COLO668 (cell line): ENCODE data around the gene BST2.

ENCODE experiments used
- DNase-seq: peaks from one replicate; lab custom pipeline; 2025; ENCODE audit not compliant: unreplicated experiment; lab: John Stamatoyannopoulos, UW

Gene BST2, protein sequence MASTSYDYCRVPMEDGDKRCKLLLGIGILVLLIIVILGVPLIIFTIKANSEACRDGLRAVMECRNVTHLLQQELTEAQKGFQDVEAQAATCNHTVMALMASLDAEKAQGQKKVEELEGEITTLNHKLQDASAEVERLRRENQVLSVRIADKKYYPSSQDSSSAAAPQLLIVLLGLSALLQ

DNA sequence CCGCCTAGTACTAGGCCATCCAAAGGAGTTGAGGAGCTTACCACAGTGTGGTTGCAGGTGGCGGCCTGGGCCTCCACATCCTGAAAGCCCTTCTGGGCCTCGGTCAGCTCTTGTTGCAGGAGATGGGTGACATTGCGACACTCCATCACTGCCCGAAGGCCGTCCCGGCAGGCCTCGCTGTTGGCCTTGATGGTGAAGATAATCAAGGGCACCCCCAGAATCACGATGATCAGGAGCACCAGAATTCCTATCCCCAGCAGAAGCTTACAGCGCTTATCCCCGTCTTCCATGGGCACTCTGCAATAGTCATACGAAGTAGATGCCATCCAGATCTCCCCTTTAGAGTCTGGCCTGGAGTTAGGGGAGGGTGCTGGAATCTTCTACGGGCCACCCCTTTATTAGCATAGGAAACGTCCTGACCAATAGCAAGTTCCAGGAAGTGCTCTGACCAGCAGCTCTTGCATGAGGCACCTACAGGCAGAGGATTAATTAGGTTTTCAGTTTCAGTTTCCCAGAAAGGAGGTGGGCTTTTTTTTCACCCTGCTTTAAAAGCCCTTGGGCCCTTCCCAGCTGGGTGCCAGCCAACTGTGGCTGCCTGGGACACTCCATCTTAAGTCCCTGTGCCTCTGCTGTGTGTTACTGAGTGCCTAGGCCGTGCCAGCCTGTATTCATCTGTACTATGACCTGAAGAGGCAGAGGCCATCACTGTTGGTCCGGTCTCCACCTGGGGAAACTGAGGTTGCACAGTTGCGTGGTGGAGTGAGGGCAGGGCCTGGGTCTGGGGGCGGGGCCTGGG is at the start of gene BST2:
BST2 (minus strand) TSS at position 381 of the 796 bp plus-strand sequence; CDS start at position 326, 55 bp downstream.
- DNase-seq, result no peak

DNA sequence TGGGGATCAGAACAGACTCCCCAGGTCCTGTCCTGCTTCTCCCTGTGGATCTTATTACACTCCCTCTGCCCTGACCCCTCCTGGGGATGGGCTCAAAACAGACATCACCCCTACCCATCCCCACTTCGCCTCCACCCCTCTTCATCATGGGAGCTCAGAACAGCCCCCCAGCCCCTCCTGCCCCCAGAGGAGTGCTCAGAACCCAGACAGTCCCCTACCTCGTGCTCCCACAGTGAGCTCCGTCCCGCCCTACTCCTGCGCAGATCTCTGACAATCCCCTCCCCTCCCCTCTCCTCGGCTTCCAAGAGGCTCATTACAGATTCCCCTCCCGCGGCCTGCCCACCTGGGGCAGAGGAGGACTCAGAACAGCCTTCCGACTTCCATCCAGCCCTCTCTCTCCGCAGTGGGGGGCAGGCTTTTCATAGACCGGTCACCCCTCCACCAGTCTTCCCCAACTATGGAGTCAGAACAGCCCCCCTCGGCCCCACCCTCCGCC is 49.2 kb upstream of the BST2 start:
- DNase-seq, result no peak

DNA sequence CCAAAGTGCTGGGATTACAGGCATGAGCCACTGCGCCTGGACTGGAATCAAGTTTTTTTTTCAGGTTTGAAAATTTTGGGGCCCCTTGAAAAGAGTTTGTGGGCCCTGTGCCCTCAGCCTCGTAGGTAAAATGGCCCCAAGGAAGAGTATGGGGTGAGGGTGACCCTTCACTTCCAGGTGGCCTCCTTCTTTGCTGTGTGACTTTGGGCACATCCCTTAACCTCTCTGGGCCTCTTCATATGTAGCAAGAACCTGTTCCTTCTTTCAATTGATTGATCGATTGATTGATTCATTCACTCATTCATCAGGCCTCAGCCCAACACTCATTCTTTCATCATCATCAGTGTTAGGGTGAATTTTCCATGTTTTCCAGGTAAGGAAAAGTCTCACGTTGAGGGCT is 46.4 kb upstream of the BST2 start:
- no peak for DNase-seq

DNA sequence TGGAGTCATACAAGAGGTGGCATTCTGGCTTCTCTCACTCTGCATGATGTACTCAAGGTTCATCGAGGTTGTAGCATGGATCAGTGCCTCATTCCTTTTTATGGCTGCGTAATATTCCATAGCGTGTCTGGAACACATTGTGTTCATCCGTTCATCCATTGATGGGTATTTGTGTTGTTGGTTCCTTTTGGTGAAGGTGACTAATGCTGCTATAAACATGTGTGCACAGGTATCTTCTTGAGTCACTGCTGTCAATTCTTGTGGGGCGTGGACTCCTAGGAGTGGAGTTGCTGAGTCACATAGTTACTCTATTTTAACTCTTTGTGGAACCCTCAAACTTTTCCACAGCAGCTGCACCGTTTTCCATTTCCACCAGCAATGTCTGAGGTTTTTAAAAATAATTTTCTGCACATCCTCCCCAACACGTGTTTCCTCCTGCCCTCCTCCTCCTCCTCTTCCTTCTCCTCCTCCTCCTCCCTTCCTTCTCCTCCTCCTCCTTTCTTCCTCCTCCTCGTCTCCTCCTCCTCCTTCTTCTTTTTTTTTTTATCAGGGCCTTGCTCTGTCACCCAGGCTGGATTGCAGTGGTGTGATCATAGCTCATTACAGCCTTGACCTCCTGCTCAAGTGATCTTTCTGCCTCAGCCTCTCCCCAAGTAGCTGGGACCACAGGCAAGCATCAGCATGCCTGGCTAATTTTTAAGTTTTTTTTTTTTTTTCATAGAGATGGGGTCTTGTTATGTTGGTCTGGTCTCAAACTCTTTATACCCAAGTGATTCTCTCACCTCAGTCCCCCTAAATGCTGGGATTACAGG is 45.0 kb upstream of the BST2 start:
- no peak for DNase-seq

DNA sequence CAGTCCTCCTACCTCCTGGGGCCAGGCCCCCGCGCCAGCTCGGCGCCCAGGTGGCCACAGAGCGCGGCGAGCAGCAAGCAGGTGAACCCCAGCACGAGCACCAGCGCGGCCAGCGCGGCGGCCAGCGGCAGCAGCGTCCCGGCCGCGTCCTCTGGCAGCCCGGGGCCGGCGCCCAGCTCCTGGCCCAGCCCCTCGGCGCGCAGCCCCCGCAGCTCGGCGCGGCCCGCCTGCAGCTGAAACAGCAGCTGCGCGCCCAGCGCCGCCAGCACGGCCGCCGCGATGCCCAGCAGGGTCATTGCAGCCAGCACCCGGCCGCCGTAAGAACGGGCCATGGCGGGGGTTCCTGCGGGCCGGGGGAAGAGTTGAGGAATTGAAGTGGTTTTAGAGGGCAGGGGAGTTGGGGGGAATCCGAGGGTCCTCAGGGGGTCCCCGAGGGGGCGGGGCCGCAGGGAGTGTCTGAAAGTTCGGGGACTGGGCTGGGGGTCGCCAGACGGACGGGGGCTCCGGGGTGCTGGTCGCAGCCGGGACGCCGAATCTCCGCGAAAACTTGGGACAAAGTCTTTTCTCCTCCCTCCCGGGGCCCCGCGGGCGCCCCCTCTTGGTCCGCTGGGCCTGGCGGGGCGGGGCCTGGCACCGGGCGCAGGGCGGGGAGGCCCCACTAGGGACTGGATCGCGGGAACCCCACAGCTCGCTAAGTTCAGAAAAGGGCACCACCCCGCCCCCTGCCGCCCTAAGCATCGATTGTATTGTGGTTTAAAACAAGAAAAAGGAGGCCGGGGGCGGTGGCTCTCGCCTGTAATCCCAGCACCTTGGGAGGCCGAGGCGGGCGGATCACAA is 42.9 kb upstream of the BST2 start, which contains the start of gene TMEM221:
TMEM221 (minus strand) TSS at position 538 of the 837 bp plus-strand sequence; CDS start at position 332, 206 bp downstream.
- peak; percentile 23 for DNase-seq

DNA sequence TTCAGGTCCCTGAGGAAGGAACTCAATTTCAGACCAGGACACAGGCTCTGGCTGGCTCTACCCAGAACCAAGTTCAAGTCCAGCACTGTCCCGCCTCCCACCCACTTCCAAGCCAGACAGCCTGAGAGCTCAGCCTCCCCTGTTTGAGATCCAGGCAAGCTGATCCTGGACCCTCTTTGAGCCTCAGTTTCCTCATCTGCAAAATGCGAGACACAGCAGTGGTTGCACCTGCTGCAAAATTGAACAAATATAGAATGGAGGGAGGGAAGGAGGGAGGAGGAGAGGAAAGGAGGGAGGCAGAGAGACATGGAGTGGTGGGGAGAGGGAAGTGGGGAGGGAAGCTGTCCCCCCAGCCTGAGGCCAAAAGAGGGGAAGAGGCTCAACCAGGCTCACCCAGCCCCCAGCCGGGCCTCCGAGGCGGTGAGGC is 42.3 kb upstream of the BST2 start:
- no peak for DNase-seq

DNA sequence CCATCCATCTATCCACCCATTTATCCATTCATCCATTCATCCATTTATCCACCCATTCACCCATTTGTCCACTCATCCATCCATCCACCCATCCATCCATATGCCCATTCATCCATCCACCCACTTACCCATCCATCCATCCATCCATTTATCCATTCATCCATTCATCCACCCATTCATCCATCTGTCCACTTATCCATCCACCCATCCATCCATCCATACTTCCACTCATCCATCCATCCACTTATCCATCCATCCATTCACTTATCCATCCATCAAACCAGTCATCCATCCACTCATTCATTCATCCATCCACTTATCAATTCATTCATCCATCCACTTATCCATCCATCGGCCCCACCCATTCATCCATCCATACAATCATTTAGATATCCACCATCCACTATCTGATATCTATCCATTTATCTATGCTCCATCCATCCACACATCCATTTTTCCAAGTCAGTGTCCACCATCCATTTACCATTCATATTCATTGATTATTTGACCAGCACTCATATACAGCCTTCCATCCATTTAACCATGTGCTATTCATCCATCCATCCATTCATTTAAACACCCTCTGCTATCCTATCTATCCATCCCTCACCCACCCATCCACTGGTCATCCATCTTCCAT is 40.2 kb upstream of the BST2 start:
- no peak for DNase-seq

DNA sequence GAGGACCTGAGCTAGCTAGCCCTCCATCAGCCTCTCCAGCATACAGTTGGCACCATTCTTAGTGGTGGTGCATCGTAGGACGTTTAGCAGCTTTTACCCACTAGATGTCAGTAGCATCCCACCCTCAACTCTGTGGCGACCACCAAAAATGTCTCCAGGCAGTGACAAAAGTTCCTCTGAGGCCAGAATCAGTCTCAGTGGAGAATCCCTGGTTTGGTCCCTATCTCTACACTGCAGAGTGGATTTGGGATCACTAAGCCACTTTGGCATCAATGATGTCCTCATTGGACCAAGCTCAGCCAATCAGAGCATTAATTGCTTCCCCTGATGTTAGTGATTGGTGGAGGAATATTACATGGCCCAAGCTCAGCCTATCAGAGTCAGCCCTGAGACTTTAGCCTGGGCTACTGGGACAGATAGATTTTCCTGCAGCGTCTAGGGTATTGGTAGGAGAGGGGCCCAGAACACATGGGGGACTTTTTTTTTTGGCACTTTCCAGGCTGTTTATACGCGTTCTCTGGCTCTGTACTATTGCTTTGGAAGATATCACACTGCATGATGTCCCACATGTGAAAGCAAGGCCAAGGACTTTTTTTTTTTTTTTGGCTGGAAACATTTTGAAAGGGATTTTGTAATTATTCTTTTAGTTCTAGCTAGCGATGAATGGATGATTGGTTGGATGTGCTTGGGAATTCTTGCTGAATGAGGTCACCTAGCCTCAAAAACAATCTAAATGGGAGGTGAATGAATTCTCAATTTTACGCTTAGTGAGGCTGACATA is 36.0 kb upstream of the BST2 start:
- no peak for DNase-seq

DNA sequence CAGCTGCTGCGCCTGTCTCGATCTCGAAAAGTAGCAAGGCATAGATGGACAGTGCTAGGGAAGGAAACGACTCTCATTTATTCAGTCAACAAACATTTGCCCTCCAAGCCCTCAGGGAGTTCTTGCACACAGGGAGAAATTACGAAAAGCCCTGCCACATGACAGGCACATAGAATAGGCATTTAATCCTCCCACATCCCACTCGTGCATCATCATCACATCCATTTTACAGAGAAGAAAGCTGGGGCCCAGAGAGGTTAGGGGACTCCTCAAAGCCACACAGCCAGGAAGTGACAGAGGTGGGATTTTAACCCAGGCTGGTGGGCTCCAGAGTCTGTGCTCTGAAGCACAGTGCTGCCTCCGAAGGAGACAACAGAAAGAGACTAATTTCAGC is 31.4 kb upstream of the BST2 start:
- DNase-seq, result no peak

DNA sequence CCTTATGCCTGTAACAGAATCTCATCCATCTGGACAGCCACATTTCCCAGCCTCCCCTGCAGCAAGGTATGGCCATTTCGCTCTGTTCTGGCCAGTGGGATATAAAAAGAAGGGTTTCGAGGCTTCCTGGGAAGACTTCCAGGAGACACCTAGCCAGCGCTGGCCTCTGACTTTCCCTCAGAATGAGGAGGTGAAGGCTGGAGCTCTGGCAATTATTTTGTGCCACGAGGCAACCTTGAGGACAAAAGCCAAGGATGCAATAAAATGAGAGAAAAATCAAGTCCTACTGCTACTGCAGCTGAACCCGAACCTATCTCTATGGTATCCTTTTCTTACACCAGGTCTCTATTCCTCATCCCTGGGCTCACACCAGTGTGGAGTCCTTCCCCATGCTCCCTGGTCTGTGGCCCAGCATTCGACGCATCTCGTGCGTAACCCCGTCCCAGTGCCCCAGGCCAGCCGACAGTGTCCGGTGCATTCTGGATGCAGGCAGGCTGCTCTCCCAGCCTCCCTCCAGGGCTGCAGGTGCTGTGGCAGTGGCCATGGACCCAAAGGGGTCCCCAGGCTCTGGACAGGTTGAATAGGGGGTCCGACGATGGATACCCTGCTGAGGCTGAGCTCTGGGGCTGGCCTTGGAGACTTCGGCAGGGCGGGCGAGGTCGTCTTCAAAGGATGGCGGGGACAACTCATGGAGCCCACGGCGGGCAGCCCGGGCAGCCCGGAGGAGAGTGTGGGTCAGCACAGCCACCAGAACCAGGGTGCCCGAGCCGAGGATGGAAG is 30.9 kb upstream of the BST2 start:
- no peak for DNase-seq

DNA sequence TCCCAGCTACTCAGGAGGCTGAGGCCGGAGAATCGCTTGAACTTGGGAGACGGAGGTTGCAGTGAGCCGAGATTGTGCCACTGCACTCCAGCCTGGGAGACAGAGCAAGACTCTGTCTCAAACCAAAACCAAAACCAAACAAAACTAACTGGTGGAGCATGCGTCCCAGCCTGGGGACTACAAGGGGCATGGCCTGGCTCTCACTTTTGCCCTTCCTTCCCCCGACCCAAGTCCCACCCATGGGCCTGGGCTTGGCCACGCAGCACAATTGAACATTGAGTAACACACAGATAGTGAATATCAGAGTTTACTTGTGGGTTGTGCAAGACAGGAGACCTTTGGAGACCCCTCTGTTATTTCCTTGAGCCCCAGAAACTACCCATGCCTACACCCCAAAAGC is 29.8 kb upstream of the BST2 start:
- DNase-seq, result no peak

DNA sequence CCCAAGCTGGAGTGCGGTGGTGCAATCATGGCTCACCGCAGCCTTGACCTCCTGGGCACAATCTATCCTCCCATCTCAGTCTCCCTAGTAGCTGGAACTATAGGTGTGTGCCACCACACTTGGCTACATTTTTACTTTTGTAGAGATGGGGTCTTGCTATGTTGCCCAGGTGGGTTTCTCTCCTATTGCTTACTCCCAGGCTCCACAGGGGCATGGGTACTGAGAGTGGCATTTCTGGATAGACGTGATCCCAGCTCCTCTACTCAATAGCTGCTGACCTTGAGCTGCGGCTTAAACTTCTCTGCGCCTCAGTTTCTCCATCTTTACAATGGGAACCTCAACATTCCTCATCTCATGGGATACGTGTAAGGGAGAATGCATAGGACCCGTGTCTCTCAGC is 26.0 kb upstream of the BST2 start:
- DNase-seq, result no peak

DNA sequence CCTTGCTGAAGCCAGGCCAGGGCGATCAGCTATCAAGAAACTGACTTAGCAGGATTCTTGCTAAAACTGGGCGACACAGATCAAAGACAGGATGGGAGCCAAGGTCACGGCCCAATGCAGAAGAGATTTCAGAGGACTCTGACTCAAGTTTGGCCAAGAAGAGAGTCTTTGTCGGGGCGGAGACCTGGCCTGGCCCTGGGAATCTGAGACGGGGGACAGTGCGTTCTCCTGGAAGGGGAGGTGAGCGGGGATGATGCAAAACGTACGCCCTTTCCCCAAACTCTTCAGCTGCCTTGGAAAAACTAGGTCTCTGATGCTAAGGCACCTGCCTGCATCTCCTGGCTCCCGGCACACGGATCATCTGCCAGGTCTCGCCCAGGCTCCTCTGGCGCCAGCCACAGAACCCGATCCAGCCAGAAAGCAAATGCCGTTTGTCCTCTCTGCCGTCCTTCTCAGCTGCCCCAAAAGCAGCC is 24.2 kb upstream of the BST2 start:
- DNase-seq, result no peak

DNA sequence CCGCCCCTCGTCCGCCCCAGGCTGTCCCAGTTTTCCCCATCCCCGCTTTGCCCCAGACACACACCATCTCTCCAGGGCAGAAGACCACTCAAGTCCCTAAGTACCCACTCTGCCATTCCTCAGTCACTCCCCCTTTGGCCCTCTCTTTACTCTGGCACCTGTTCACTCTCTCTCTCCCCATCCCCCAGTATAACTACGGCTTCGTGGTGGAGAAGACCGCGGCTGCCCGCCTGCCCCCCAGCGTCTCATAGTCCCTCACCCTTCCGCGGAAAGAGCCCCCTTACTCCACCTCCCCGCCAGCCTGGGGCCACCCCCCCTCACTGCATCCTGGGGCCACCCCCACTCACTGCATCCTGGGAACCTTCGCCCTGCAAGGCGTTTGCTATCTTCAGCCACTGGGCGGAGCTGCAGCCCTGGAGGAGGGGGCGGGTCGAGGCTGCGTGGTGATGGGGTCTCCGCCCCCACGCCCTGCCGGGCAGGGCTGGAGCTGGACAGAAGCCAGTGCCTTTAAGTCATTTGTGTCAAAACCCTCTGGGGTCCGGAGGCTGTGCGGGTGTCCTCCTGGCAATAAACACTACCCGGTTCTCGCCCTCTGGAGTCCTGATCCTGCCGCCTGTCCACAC is 19.4 kb upstream of the BST2 start:
- peak; percentile 9 for DNase-seq

DNA sequence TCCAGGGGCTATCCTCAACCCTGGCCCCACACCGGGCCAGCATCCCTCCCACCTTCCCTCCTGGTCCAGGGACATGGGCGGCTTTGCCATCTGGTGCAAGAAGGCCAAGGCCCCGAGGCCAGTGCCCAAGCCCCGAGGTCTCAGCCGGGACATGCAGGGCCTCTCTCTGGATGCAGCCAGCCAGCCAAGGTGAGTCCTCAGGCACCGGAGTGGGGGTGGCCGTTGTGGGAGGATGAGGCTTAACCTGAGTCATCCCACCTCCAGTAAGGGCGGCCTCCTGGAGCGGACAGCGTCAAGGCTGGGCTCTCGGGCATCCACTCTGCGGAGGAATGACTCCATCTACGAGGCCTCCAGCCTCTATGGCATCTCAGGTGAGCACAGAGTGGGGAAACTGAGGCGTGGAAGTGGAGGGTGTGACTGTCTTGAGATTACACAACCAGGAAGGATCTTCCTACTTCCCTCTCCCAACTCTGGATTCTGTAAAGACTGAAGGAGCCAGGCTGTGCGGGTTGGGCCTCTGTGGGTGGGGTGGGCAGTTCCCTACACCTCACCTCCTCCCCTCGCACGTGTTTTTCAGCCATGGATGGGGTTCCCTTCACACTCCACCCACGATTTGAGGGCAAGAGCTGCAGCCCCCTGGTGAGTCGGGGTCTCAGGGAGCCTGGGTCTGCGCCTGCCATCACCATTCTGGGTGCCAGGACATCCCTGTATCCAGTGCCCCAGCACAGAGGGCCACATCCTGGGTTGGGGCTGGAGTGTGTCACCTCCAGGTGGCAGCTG is 18.2 kb upstream of the BST2 start:
- DNase-seq, result no peak

DNA sequence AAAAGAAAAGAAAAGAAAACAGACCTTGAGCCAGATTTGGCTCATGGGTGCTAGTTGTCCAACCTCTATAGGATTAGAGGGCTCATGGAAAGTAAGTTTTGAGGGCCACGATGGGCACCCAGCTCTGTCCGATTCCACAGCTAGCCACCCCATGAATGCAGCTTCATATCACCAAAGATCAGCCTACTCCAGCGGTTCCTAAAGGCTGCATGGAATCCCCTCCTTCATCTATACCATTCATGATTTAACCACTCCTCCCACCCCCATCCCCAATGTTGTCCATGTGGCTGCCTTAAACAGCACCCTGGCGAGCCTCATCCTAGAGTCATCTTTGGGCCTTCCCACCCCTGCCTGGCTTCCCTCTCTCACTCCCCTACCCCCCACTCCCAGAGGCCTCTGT is 16.5 kb upstream of the BST2 start:
- no peak for DNase-seq

DNA sequence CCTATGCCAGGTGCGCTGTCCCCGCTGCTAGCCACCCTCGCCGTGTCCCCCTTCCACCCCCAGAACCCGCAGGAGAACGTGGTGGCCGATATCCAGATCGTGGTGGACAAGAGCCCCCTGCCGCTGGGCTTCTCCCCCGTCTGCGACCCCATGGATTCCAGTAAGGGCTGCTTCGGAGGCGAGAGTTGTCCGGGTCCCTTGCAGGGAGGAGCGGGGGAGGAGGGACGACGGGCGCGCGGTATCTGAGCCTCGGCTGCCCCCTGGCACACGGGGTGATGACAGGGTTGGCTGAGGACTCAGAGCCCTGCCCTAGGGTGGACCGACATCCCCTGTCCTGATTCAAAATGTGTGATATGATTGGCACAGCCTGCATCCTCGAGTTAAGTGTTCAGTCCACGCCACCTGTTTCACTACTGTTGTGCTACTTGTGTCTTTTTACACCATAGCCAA is 15.1 kb upstream of the BST2 start:
- peak; percentile 28 for DNase-seq
